Right lobe of liver (tissue), 6 donors: ENCODE results near the gene OR5M10. TPM values are rescaled to one million over a fixed set of nuclear protein-coding genes. Genes with fewer than 3 reads are reported as not detected.

Experiments used
- ATAC-seq, 4 donors: fragments of 200-7000 bp; cut with Tn5 transposase; one replicate each; pipeline ENCODE4 v1.9.1; 2020; ENCODE audit warnings: mild to moderate bottlenecking in 4 of 4, moderate library complexity in 4 of 4
- DNase-seq, 3 donors: peaks; one replicate each; pipeline ENCODE4 v3.0.0-alpha.2; 2020
- H3K27ac ChIP-seq, 3 donors: fragments of 200-600 bp; one replicate each; pipeline ENCODE4 v1.8.0; 2022
- H3K27me3 ChIP-seq, 2 donors: fragments of 200-600 bp; one replicate each; pipeline ENCODE4 v1.8.0; 2022
- H3K36me3 ChIP-seq, 4 donors: fragments of 200-600 bp; sonication (generic) in 1 of 4; one replicate each; pipeline versions ENCODE4 v1.5.1 to v1.8.0; 2017 to 2022; ENCODE audit warnings: control low read depth in 1 of 4
- H3K4me1 ChIP-seq, 4 donors: fragments of 200-600 bp; sonication (generic) in 1 of 4; one replicate each; pipeline versions ENCODE4 v1.5.1 to v1.8.0; 2017 to 2022; ENCODE audit warnings: control low read depth in 1 of 4
- H3K4me3 ChIP-seq, 3 donors: fragments of 200-600 bp; one replicate each; pipeline ENCODE4 v1.8.0; 2022
- H3K9me3 ChIP-seq, 4 donors: fragments of 200-600 bp; sonication (generic) in 1 of 4; one replicate each; pipeline versions ENCODE4 v1.5.1 to v1.8.0; 2017 to 2022; ENCODE audit warnings: control low read depth in 1 of 4
- CTCF ChIP-seq, 4 donors: fragments of 200-600 bp in 3 of 4; fragments of 450-650 bp in 1 of 4; IDR thresholded peaks; one replicate each; pipeline versions ENCODE4 v1.5.1 to v1.8.0; 2016 to 2022; ENCODE audit warnings: antibody characterized with exemption in 4 of 4, mild to moderate bottlenecking in 2 of 4
- POLR2A ChIP-seq: fragments of 450-650 bp; IDR thresholded peaks from one replicate; pipeline ENCODE4 v1.6.1; 2017; ENCODE audit warnings: antibody characterized with exemption, mild to moderate bottlenecking
- WGBS: methylation state at CpG from one replicate; pipeline ENCODE4 v1.1.6; 2018; ENCODE audit warnings: low coverage, low lambda C conversion rate; ENCODE audit not compliant: insufficient coverage; ENCODE audit errors: missing lambda C conversion rate; 5-methylcytosine and 5-hydroxymethylcytosine counted together
- intact Hi-C, 2 donors: fragments of 100-400 bp; cut with DNase I; formaldehyde crosslinking; loops; one replicate each; pipeline versions ENCODE4 v1.11.2 to v1.14.1; 2022
- total RNA-seq, 6 experiments: library from RNA; depleted of rRNA in 2 of 6; stranded (reverse); fragments of >200 nt in 2 of 6; fragmentation: NEBNext Ultra II Directional in 3 of 6; extraction: Animal tissue kit (Norgen Biotek cat#: 25700) in 3 of 6; gene quantifications; one replicate each; pipeline versions ENCODE4 v1.1.0 to v1.2.4, GENCODE V29; 2016 to 2023
- donor health status: DM: no; HTN: yes; CAD: no.
- donor health status: DM: no; HTN: no; CAD: no.
- donor health status: DM: no; HTN: no; CAD: no.
- donor health status: DM: no; HTN: yes; CAD: no.
- donor health status: DM: no; HTN: yes; CAD: no.

The OR5M10 gene
- total RNA-seq, 6 experiments from 2014 or later, result not detected

- no peak overlapping the region for H3K27ac ChIP-seq
- H3K27me3 ChIP-seq, result no peaks in the 10 kb centered on the region
- intact Hi-C loops, result no loop called here
- no peaks in the 10 kb centered on the region for H3K4me1 ChIP-seq
- no peaks in the 10 kb centered on the region for H3K36me3 ChIP-seq
- no peak for ATAC-seq
- H3K9me3 ChIP-seq, result no peaks in the 10 kb centered on the region
- no peak for DNase-seq
- no peak for TF ChIP-seq POLR2A
- TF ChIP-seq CTCF (IDR thresholded peaks at IDR 0.05), result no peak
- 39% methylated on average over 3 of the region's 3 CpGs for WGBS
- no peak overlapping the region for H3K4me3 ChIP-seq
These were observed 44.3 kb downstream of the OR5M10 start for GRCh38 chr11:56533054-56533740.

- ATAC-seq (no peak), DNase-seq (no peak)
- TF ChIP-seq POLR2A (no peak), CTCF (IDR thresholded peaks at IDR 0.05) (no peak)
- WGBS, result 46% methylated on average over 2 of the region's 2 CpGs
- H3K9me3 ChIP-seq, result no peaks in the 10 kb centered on the region
- intact Hi-C loops, result no loop called here
- no peaks in the 10 kb centered on the region for H3K4me1 ChIP-seq
- H3K27ac ChIP-seq, result no peak overlapping the region
- no peaks in the 10 kb centered on the region for H3K27me3 ChIP-seq
- no peak overlapping the region for H3K4me3 ChIP-seq
- H3K36me3 ChIP-seq, result no peaks in the 10 kb centered on the region
These were observed 45.7 kb downstream of the OR5M10 start for GRCh38 chr11:56531856-56532255.

Other genes starting within 250 kb of the OR5M10 start
- not detected for gene OR8K1, start 231.7 kb downstream of the OR5M10 start, total RNA-seq
- not detected for gene OR8J1, start 223.4 kb downstream of the OR5M10 start, total RNA-seq
- gene OR8U1, start 202.1 kb downstream of the OR5M10 start, total RNA-seq, result not detected
- not detected for gene OR5AL1, start 165.0 kb downstream of the OR5M10 start, total RNA-seq
- gene OR5M3, start 104.4 kb downstream of the OR5M10 start, total RNA-seq, result not detected
- not detected for gene OR5M8, start 86.4 kb downstream of the OR5M10 start, total RNA-seq
- gene OR5M11, start 34.5 kb downstream of the OR5M10 start, total RNA-seq, result not detected
- not detected for gene OR5M1, start 37.2 kb upstream of the OR5M10 start, total RNA-seq
- gene OR5AP2, start 64.7 kb upstream of the OR5M10 start, total RNA-seq, result not detected
- not detected for gene OR5AR1, start 86.0 kb upstream of the OR5M10 start, total RNA-seq
- not detected for gene OR9G1, start 121.4 kb upstream of the OR5M10 start, total RNA-seq
- gene OR9G4, start 171.0 kb upstream of the OR5M10 start, total RNA-seq, result not detected